ENCODE data around the gene ATMIN.
A peak's percentile ranks its signal among the peaks of the same experiment; 100 is the strongest.

ATMIN gene

GRCh38 chr16:81077076-81077940 is 41.7 kb downstream of the ATMIN start, which contains the start of gene C16orf46:
Gene C16orf46 (minus strand): TSS chr16:81077238. CDS start chr16:81063955, 13,283 bp downstream.
- no peaks in the 10 kb centered on the region for H3K36me3 ChIP-seq (ENCODE audit: control insufficient read depth, insufficient read depth, low read length)
- H3K4me3 ChIP-seq (ENCODE audit: low read length), result peak within 1 kb of the TSS; percentile 96
- no peaks in the 10 kb centered on the region for H3K27me3 ChIP-seq (ENCODE audit: control insufficient read depth, insufficient read depth, low read length)
- peak within 1 kb of the TSS; percentile 91 for H3K9ac ChIP-seq (ENCODE audit: low read length)
- no peaks in the 10 kb centered on the region for H3K9me3 ChIP-seq (ENCODE audit: control insufficient read depth, low read length)
- H3K4me1 ChIP-seq (ENCODE audit: control insufficient read depth, insufficient read depth, low read length), result no peaks in the 10 kb centered on the region

GRCh38 chr16:81080233-81080632 is 44.6 kb downstream of the ATMIN start:
- no peaks in the 10 kb centered on the region for H3K4me1 ChIP-seq (ENCODE audit: control insufficient read depth, insufficient read depth, low read length)
- H3K9me3 ChIP-seq (ENCODE audit: control insufficient read depth, low read length), result no peaks in the 10 kb centered on the region
- no peak overlapping the region for H3K4me3 ChIP-seq (ENCODE audit: low read length)
- H3K27me3 ChIP-seq (ENCODE audit: control insufficient read depth, insufficient read depth, low read length), result no peaks in the 10 kb centered on the region
- H3K36me3 ChIP-seq (ENCODE audit: control insufficient read depth, insufficient read depth, low read length), result no peaks in the 10 kb centered on the region
- H3K9ac ChIP-seq (ENCODE audit: low read length), result no peak overlapping the region

DNA sequence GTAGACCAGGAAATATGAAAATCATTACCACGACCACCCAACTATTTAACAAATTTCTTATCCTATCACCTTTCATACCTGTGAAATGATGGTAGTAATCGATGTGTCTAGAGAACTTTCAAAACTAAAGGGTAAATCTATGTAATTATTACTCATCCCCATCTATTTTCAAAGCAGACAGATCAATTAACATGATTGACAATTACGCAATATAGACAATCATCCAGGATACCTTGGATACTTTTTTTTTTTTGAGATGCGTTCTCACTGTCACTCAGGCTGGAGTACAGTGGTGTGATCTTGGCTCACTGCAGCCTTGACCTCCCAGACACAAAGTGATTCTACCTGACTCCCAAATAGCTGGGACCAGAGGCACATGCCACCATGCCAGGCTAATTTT is 45.4 kb downstream of the ATMIN start:
- Histone ChIP-seq H3K4me3 (ENCODE audit: low read length) (no peak overlapping the region), H3K9me3 (ENCODE audit: control insufficient read depth, low read length) (no peaks in the 10 kb centered on the region), H3K9ac (ENCODE audit: low read length) (no peak overlapping the region), H3K27me3 (ENCODE audit: control insufficient read depth, insufficient read depth, low read length) (no peaks in the 10 kb centered on the region), H3K36me3 (ENCODE audit: control insufficient read depth, insufficient read depth, low read length) (no peaks in the 10 kb centered on the region), H3K4me1 (ENCODE audit: control insufficient read depth, insufficient read depth, low read length) (no peaks in the 10 kb centered on the region)

DNA sequence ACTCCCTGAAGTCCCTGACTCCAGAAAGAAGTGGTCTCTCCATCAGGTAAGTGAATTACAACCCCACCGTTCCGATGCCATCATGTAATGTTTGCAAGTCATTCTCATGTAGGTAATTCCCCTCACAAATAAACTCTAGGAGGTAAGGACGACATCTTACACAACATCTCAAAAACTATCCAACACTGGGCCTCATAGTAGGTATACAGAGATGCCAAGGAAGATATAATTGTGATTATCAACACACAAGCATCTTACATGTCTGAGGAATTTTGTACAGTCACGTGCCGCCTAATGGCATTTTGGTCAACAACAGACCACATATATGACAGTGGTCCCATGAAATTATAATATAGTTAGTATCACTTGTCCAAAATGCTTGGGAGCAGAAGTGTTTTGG is 53.2 kb downstream of the ATMIN start:
- Histone ChIP-seq H3K4me3 (ENCODE audit: low read length) (no peak overlapping the region), H3K36me3 (ENCODE audit: control insufficient read depth, insufficient read depth, low read length) (no peaks in the 10 kb centered on the region), H3K9me3 (ENCODE audit: control insufficient read depth, low read length) (no peaks in the 10 kb centered on the region), H3K4me1 (ENCODE audit: control insufficient read depth, insufficient read depth, low read length) (no peaks in the 10 kb centered on the region), H3K9ac (ENCODE audit: low read length) (no peak overlapping the region), H3K27me3 (ENCODE audit: control insufficient read depth, insufficient read depth, low read length) (no peaks in the 10 kb centered on the region)

GRCh38 chr16:81094771-81095251 is 59.2 kb downstream of the ATMIN start:
- H3K4me1 ChIP-seq (ENCODE audit: control insufficient read depth, insufficient read depth, low read length), result peaks cover 7% of the 10 kb centered on the region
- no peaks in the 10 kb centered on the region for H3K9me3 ChIP-seq (ENCODE audit: control insufficient read depth, low read length)
- H3K36me3 ChIP-seq (ENCODE audit: control insufficient read depth, insufficient read depth, low read length), result no peaks in the 10 kb centered on the region
- H3K4me3 ChIP-seq (ENCODE audit: low read length), result no peak overlapping the region
- no peaks in the 10 kb centered on the region for H3K27me3 ChIP-seq (ENCODE audit: control insufficient read depth, insufficient read depth, low read length)
- H3K9ac ChIP-seq (ENCODE audit: low read length), result no peak overlapping the region

DNA sequence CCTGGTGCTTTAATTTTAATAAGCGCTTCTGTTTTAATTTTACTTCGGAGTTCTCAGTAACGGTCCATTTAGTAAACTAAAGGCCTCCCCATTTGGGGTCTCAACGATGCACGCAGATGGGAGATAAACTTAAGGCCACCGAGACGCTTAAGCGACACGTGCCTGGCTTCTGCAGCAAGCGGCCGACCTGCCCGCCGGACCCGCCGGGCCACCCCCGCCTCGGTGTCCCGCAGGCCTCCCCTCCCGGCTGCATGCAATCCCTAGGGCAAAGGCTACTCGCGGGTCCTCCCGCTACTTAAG is 60.0 kb downstream of the ATMIN start:
- Histone ChIP-seq H3K27me3 (ENCODE audit: control insufficient read depth, insufficient read depth, low read length) (no peaks in the 10 kb centered on the region), H3K4me1 (ENCODE audit: control insufficient read depth, insufficient read depth, low read length) (peaks cover 7% of the 10 kb centered on the region), H3K4me3 (ENCODE audit: low read length) (peak overlapping the region; percentile 71), H3K9me3 (ENCODE audit: control insufficient read depth, low read length) (no peaks in the 10 kb centered on the region), H3K9ac (ENCODE audit: low read length) (peak overlapping the region; percentile 49), H3K36me3 (ENCODE audit: control insufficient read depth, insufficient read depth, low read length) (no peaks in the 10 kb centered on the region)

DNA sequence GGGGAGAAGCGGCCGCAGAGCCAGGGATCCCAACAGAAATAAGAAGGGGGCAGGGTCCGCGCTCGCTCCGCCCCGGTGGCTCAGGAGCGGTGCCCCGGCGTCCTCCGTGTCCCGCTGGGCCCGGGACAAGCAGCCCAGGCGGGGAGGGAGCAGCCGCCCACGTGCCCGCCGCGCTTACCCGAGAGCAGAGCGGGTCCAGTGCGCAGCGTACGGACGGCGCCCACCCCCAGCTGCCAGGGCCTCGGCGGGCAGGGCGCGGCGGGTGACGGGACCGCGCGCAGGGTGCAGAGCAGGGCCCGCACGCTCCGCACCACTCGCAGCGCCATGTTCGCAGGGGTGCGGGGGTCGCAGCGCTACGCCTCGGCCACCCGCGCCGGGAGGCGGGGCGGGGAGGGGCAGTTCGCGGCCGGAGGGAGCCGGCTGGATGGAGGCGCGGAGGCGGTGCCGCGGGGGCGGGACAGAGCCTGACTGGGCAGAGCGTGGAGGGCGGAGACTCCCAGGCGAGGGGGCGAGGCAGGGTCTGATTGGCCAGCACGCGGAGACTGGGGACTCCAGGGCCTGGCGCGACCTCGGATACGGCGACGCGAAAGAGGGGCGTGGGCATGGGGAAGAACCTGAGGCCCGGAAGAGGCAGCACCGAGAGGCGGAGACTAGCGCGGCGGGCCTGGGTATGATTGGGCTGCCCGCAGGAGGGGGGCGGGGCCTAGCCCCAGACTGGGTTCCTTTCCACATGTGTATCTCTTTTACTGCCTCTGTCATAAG is 60.5 kb downstream of the ATMIN start, which contains the start of gene GCSH:
Gene GCSH, minus strand, starts transcription at position 443 of the 762 bp plus-strand sequence. Its CDS starts 117 bp downstream, at position 326.
- Histone ChIP-seq H3K4me1 (ENCODE audit: control insufficient read depth, insufficient read depth, low read length) (peaks cover 7% of the 10 kb centered on the region), H3K4me3 (ENCODE audit: low read length) (peak within 1 kb of the TSS; percentile 71), H3K36me3 (ENCODE audit: control insufficient read depth, insufficient read depth, low read length) (no peaks in the 10 kb centered on the region), H3K9ac (ENCODE audit: low read length) (peak within 1 kb of the TSS; percentile 49), H3K9me3 (ENCODE audit: control insufficient read depth, low read length) (no peaks in the 10 kb centered on the region), H3K27me3 (ENCODE audit: control insufficient read depth, insufficient read depth, low read length) (no peaks in the 10 kb centered on the region)

DNA sequence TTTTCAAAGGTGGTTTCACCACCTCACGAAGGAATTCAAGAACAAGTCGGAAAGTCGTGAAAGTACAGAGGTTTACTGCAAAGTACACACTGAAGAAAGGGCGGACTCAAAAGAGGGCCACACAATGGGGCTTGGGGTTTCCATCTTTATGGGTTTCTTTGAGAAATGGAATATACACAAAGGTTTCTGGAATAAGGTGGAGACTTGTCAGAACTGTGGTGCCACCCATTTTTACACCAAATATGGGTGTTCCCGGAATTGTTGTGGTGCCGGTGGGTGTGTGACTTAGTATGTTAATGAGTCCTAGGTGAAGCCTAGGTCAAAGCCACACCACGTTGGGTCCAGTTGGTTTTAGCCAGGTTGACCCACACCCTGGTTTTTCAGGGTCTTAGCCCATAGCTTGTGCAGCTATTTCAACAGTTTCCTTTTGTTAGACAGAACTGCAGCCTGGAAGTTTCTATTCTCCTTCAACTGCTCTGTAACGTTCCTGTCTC is 61.1 kb downstream of the ATMIN start:
- no peaks in the 10 kb centered on the region for H3K9me3 ChIP-seq (ENCODE audit: control insufficient read depth, low read length)
- no peaks in the 10 kb centered on the region for H3K36me3 ChIP-seq (ENCODE audit: control insufficient read depth, insufficient read depth, low read length)
- no peak overlapping the region for H3K9ac ChIP-seq (ENCODE audit: low read length)
- peaks cover 7% of the 10 kb centered on the region for H3K4me1 ChIP-seq (ENCODE audit: control insufficient read depth, insufficient read depth, low read length)
- no peaks in the 10 kb centered on the region for H3K27me3 ChIP-seq (ENCODE audit: control insufficient read depth, insufficient read depth, low read length)
- H3K4me3 ChIP-seq (ENCODE audit: low read length), result peak overlapping the region; percentile 45

Data from mucosa of stomach (tissue), 1 donor.